DOHH2 (cell line): ENCODE results near the gene SYNE1.

Source experiments
- H3F3A ChIP-seq: fragments of 200-600 bp; sonication (generic), shearing (Covaris generic); 2 replicates; pipeline ENCODE4 v1.6.0; 2016; ENCODE audit warnings: antibody characterized with exemption, mild to moderate bottlenecking; ENCODE audit not compliant: control insufficient read depth, insufficient read depth
- H3K27ac ChIP-seq: fragments of 200-600 bp; sonication (generic); 2 replicates; pipeline ENCODE4 v1.5.1; 2014; ENCODE audit warnings: low read depth, mild to moderate bottlenecking, low read length, moderate library complexity
- H3K27me3 ChIP-seq: fragments of 200-600 bp; sonication (generic); 2 replicates; pipeline ENCODE4 v1.6.1; 2014; ENCODE audit warnings: mild to moderate bottlenecking, low read length, mixed read lengths; ENCODE audit not compliant: control insufficient read depth
- H3K36me3 ChIP-seq: fragments of 200-600 bp; sonication (generic); 2 replicates; pipeline ENCODE4 v1.6.1; 2014; ENCODE audit warnings: mild to moderate bottlenecking, low read length, moderate library complexity, mixed read lengths; ENCODE audit not compliant: control insufficient read depth
- H3K4me1 ChIP-seq: fragments of 200-600 bp; sonication (generic); 2 replicates; pipeline ENCODE4 v1.6.1; 2014; ENCODE audit warnings: mild to moderate bottlenecking, low read length, mixed read lengths; ENCODE audit not compliant: control insufficient read depth
- H3K4me2 ChIP-seq: fragments of 200-600 bp; sonication (generic); 2 replicates; pipeline ENCODE4 v1.6.0; 2014; ENCODE audit warnings: mild to moderate bottlenecking, low read length, moderate library complexity
- H3K4me3 ChIP-seq: fragments of 200-600 bp; sonication (generic); 2 replicates; pipeline ENCODE4 v1.5.1; 2014; ENCODE audit warnings: mild to moderate bottlenecking, low read length, mixed read lengths
- H3K79me2 ChIP-seq: fragments of 200-600 bp; sonication (generic); 2 replicates; pipeline ENCODE4 v1.6.1; 2014; ENCODE audit warnings: mild to moderate bottlenecking, low read length, mixed read lengths; ENCODE audit not compliant: control insufficient read depth
- H3K9me2 ChIP-seq: fragments of 200-600 bp; sonication (generic); replicated peaks from 2 replicates; pipeline ENCODE4 v1.6.1; 2014; ENCODE audit warnings: mild to moderate bottlenecking, low read length, mixed read lengths; ENCODE audit not compliant: control insufficient read depth
- H3K9me3 ChIP-seq: fragments of 200-600 bp; sonication (generic); 2 replicates; pipeline ENCODE4 v1.6.1; 2014; ENCODE audit warnings: antibody characterized with exemption, low read length, mixed read lengths; ENCODE audit not compliant: control insufficient read depth, insufficient read depth
- H4K20me1 ChIP-seq: fragments of 200-600 bp; sonication (generic); 2 replicates; pipeline ENCODE4 v1.6.0; 2014; ENCODE audit warnings: low read depth, mild to moderate bottlenecking, antibody characterized with exemption, low read length, moderate library complexity; ENCODE audit not compliant: control insufficient read depth, insufficient read depth
- EZH2phosphoT487 ChIP-seq: fragments of 200-600 bp; sonication (generic); IDR thresholded peaks from 2 replicates; pipeline ENCODE4 v1.6.1; 2017; ENCODE audit warnings: borderline replicate concordance, mild to moderate bottlenecking, antibody characterized with exemption, low read length, moderate library complexity, mixed read lengths
- TF ChIP-seq, protein P1 (sequence below): fragments of 200-600 bp; sonication (generic); IDR thresholded peaks from one replicate; pipeline ENCODE4 v1.5.1; 2014; ENCODE audit warnings: antibody characterized with exemption, mild to moderate bottlenecking, low read depth, low read length; ENCODE audit not compliant: poor library complexity, severe bottlenecking

Gene SYNE1

DNA sequence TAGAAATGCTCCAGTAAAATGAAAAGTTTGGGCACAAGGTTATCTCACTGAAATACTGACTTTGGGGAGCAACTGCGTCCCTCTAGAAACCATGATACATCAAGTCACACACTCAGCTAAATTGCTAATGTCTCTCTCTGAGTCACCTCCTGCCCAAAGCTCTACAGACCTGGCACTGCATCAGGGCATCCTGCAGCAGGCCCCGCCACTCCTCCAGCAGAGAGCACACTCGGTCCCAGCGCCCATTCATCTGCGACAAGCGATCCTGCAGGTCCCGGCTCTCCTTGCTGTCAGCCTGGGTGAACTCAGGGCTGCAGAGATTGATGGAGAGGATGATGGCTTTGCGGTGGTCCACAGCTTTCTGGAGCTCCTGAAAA lies 500.7 kb downstream of the SYNE1 start:
- H3F3A ChIP-seq = no peaks in the 10 kb centered on the region
- no peaks in the 10 kb centered on the region for H3K9me2 ChIP-seq
- no peaks in the 10 kb centered on the region for H3K27me3 ChIP-seq
- peaks cover 91% of the 10 kb centered on the region for H3K36me3 ChIP-seq
- no peaks in the 10 kb centered on the region for H3K79me2 ChIP-seq
- no peak for TF ChIP-seq EZH2phosphoT487
- TF ChIP-seq, protein P1, sequence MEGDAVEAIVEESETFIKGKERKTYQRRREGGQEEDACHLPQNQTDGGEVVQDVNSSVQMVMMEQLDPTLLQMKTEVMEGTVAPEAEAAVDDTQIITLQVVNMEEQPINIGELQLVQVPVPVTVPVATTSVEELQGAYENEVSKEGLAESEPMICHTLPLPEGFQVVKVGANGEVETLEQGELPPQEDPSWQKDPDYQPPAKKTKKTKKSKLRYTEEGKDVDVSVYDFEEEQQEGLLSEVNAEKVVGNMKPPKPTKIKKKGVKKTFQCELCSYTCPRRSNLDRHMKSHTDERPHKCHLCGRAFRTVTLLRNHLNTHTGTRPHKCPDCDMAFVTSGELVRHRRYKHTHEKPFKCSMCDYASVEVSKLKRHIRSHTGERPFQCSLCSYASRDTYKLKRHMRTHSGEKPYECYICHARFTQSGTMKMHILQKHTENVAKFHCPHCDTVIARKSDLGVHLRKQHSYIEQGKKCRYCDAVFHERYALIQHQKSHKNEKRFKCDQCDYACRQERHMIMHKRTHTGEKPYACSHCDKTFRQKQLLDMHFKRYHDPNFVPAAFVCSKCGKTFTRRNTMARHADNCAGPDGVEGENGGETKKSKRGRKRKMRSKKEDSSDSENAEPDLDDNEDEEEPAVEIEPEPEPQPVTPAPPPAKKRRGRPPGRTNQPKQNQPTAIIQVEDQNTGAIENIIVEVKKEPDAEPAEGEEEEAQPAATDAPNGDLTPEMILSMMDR = no peak
- no peaks in the 10 kb centered on the region for H4K20me1 ChIP-seq
- no peaks in the 10 kb centered on the region for H3K4me1 ChIP-seq
- no peak overlapping the region for H3K4me3 ChIP-seq
- H3K27ac ChIP-seq = no peak overlapping the region
- no peaks in the 10 kb centered on the region for H3K9me3 ChIP-seq
- no peak overlapping the region for H3K4me2 ChIP-seq

DNA sequence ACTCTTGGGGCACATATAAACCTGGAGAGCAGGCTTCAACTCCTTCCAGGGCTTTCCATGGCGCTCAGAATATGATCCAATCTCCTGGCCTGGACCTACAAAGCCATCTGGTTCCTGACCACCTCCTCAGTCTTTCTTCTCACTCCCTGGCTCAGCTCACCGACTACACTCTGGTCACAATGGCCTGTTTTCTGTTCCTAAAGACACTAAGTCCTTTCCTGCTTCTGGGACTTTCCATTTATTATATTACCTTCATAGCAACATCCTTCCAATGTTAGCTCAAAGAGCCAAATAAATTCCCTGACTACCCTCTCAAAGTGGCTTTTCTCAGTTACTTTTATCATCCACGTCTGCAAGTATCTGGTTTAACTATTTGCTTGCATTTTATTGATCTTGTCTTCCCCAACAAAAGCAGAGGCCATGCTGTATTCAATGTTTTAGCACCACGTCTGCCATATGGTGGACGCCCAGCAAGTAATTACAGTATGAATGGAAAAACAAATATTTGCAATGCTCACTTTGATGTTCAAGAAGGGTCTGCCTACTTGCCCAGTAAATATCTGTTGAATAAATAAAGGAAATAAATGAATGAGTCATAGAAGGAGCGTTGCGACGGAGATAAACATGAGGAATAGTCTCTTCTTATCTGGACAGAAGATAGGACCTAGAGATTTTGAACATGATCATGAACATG lies 501.3 kb downstream of the SYNE1 start:
- Histone ChIP-seq H3K4me2 (no peak overlapping the region), H3K36me3 (peaks cover 89% of the 10 kb centered on the region), H3K9me3 (no peaks in the 10 kb centered on the region), H4K20me1 (no peaks in the 10 kb centered on the region), H3K4me1 (no peaks in the 10 kb centered on the region), H3K27me3 (no peaks in the 10 kb centered on the region), H3K79me2 (no peaks in the 10 kb centered on the region), H3K27ac (no peak overlapping the region), H3K9me2 (no peaks in the 10 kb centered on the region), H3F3A (no peaks in the 10 kb centered on the region), H3K4me3 (no peak overlapping the region)
- TF ChIP-seq EZH2phosphoT487 = no peak
- TF ChIP-seq, protein P1 = no peak

- H3K9me3 ChIP-seq = no peaks in the 10 kb centered on the region
- no peak overlapping the region for H3K4me2 ChIP-seq
- peaks cover 88% of the 10 kb centered on the region for H3K36me3 ChIP-seq
- no peaks in the 10 kb centered on the region for H3F3A ChIP-seq
- H3K9me2 ChIP-seq = no peaks in the 10 kb centered on the region
- no peaks in the 10 kb centered on the region for H3K27me3 ChIP-seq
- no peaks in the 10 kb centered on the region for H3K4me1 ChIP-seq
- H3K79me2 ChIP-seq = no peaks in the 10 kb centered on the region
- H3K4me3 ChIP-seq = no peak overlapping the region
- H3K27ac ChIP-seq = no peak overlapping the region
- no peak for TF ChIP-seq EZH2phosphoT487
- TF ChIP-seq, protein P1 = no peak
- H4K20me1 ChIP-seq = no peaks in the 10 kb centered on the region
Observed at GRCh38 chr6:152130441-152130840, 506.7 kb downstream of the SYNE1 start.
